SIG-M5 treated with dmso at 0.1 percent for 504 hours (cell line): Measurements from ENCODE around the gene ATP13A5.

Experiments used
- DNase-seq: peaks from one replicate; lab custom pipeline; 2025; ENCODE audit not compliant: unreplicated experiment; lab: John Stamatoyannopoulos, UW

The ATP13A5 gene

GRCh38 chr3:193378706-193379105 is at the start of gene ATP13A5:
TSS of gene ATP13A5 (minus strand) at chr3:193378753. CDS start at chr3:193378725, 28 bp downstream.
- peak; percentile 15 for DNase-seq

GRCh38 chr3:193418576-193419373 is 40.2 kb upstream of the ATP13A5 start:
- DNase-seq = no peak

GRCh38 chr3:193416629-193417028 is 38.1 kb upstream of the ATP13A5 start:
- no peak for DNase-seq

GRCh38 chr3:193407688-193408087 is 29.1 kb upstream of the ATP13A5 start:
- no peak for DNase-seq

- no peak for DNase-seq
Measured at GRCh38 chr3:193407112-193407511, 28.6 kb upstream of the ATP13A5 start.

GRCh38 chr3:193403307-193403706 is 24.8 kb upstream of the ATP13A5 start:
- DNase-seq = no peak

- DNase-seq = no peak
Measured at GRCh38 chr3:193400304-193400703, 21.8 kb upstream of the ATP13A5 start.

- DNase-seq = no peak
Measured at GRCh38 chr3:193396451-193397244, 18.1 kb upstream of the ATP13A5 start.

GRCh38 chr3:193391902-193392301 is 13.3 kb upstream of the ATP13A5 start:
- no peak for DNase-seq

GRCh38 chr3:193389335-193389734 is 10.8 kb upstream of the ATP13A5 start:
- DNase-seq = no peak

- no peak for DNase-seq
Measured at GRCh38 chr3:193388361-193388760, 9.8 kb upstream of the ATP13A5 start.

- no peak for DNase-seq
Measured at GRCh38 chr3:193387596-193387995, 9.0 kb upstream of the ATP13A5 start.

- no peak for DNase-seq
Measured at GRCh38 chr3:193377591-193377990, 962 bp downstream of the ATP13A5 start.

- DNase-seq = no peak
Measured at GRCh38 chr3:193375614-193376013, 2.9 kb downstream of the ATP13A5 start.

GRCh38 chr3:193372783-193373182 is 5.8 kb downstream of the ATP13A5 start:
- DNase-seq = no peak

- no peak for DNase-seq
Measured at GRCh38 chr3:193367868-193368267, 10.7 kb downstream of the ATP13A5 start.

GRCh38 chr3:193357291-193357690 is 21.3 kb downstream of the ATP13A5 start:
- DNase-seq = no peak

GRCh38 chr3:193354423-193354822 is 24.1 kb downstream of the ATP13A5 start:
- DNase-seq = no peak

- no peak for DNase-seq
Measured at GRCh38 chr3:193350744-193351143, 27.8 kb downstream of the ATP13A5 start.

GRCh38 chr3:193348686-193349085 is 29.9 kb downstream of the ATP13A5 start:
- DNase-seq = no peak

GRCh38 chr3:193347521-193348501 is 30.7 kb downstream of the ATP13A5 start:
- no peak for DNase-seq
